Measurements from ENCODE around the gene VPS16.

DNA sequence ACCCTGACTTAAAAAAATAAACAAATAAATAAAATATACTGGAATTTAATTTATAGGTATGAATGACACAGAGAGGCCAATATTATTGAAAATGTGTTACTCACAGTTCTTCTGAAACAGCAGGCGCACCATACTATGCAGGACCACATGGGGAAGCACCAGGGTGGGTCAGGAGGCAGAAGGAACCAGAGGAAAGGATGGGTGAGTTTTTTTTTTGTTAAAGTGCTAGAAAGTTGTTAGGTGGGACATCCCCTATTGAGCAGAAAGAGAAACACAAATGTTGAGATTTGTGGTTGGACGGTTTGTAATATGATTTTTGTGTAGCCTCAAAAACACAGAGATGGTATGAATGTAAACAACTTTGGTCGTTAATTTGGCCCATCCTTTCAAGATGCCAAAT is 58.7 kb downstream of the VPS16 start:
- TF ChIP-seq, protein P1, sequence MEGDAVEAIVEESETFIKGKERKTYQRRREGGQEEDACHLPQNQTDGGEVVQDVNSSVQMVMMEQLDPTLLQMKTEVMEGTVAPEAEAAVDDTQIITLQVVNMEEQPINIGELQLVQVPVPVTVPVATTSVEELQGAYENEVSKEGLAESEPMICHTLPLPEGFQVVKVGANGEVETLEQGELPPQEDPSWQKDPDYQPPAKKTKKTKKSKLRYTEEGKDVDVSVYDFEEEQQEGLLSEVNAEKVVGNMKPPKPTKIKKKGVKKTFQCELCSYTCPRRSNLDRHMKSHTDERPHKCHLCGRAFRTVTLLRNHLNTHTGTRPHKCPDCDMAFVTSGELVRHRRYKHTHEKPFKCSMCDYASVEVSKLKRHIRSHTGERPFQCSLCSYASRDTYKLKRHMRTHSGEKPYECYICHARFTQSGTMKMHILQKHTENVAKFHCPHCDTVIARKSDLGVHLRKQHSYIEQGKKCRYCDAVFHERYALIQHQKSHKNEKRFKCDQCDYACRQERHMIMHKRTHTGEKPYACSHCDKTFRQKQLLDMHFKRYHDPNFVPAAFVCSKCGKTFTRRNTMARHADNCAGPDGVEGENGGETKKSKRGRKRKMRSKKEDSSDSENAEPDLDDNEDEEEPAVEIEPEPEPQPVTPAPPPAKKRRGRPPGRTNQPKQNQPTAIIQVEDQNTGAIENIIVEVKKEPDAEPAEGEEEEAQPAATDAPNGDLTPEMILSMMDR (IDR thresholded peaks at IDR 0.05): no peak
- TF ChIP-seq POLR2A (IDR thresholded peaks at IDR 0.05; ENCODE audit: low read length): no peak
- TF ChIP-seq, protein P2, sequence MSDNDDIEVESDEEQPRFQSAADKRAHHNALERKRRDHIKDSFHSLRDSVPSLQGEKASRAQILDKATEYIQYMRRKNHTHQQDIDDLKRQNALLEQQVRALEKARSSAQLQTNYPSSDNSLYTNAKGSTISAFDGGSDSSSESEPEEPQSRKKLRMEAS (IDR thresholded peaks at IDR 0.05): no peak
- TF ChIP-seq, protein P3, sequence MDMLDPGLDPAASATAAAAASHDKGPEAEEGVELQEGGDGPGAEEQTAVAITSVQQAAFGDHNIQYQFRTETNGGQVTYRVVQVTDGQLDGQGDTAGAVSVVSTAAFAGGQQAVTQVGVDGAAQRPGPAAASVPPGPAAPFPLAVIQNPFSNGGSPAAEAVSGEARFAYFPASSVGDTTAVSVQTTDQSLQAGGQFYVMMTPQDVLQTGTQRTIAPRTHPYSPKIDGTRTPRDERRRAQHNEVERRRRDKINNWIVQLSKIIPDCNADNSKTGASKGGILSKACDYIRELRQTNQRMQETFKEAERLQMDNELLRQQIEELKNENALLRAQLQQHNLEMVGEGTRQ (IDR thresholded peaks at IDR 0.05): no peak
- TF ChIP-seq PHF8 (IDR thresholded peaks at IDR 0.05; ENCODE audit: borderline replicate concordance, low read depth): no peak
- TF ChIP-seq, protein P4, sequence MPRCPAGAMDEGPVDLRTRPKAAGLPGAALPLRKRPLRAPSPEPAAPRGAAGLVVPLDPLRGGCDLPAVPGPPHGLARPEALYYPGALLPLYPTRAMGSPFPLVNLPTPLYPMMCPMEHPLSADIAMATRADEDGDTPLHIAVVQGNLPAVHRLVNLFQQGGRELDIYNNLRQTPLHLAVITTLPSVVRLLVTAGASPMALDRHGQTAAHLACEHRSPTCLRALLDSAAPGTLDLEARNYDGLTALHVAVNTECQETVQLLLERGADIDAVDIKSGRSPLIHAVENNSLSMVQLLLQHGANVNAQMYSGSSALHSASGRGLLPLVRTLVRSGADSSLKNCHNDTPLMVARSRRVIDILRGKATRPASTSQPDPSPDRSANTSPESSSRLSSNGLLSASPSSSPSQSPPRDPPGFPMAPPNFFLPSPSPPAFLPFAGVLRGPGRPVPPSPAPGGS (IDR thresholded peaks at IDR 0.05): no peak
- TF ChIP-seq CHD2 (IDR thresholded peaks at IDR 0.05; ENCODE audit: low read length, partially characterized antibody): no peak
- no peak for TF ChIP-seq SREBF2 (IDR thresholded peaks at IDR 0.05)
- no peak for TF ChIP-seq FOSB (CRISPR knock-in tag; IDR thresholded peaks at IDR 0.05)
- TF ChIP-seq, protein P5, sequence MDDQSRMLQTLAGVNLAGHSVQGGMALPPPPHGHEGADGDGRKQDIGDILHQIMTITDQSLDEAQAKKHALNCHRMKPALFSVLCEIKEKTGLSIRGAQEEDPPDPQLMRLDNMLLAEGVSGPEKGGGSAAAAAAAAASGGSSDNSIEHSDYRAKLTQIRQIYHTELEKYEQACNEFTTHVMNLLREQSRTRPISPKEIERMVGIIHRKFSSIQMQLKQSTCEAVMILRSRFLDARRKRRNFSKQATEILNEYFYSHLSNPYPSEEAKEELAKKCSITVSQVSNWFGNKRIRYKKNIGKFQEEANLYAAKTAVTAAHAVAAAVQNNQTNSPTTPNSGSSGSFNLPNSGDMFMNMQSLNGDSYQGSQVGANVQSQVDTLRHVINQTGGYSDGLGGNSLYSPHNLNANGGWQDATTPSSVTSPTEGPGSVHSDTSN (IDR thresholded peaks at IDR 0.05): no peak

All from A549 (cell line).